Measurements from ENCODE around the gene METTL16. TPM values are rescaled to one million over a fixed set of nuclear protein-coding genes. Genes with fewer than 3 reads are reported as not detected.
A peak's percentile ranks its signal among the peaks of the same experiment; 100 is the strongest.

METTL16 gene
- total RNA-seq, 1 experiment from 2014 or later: 29.2 TPM

DNA sequence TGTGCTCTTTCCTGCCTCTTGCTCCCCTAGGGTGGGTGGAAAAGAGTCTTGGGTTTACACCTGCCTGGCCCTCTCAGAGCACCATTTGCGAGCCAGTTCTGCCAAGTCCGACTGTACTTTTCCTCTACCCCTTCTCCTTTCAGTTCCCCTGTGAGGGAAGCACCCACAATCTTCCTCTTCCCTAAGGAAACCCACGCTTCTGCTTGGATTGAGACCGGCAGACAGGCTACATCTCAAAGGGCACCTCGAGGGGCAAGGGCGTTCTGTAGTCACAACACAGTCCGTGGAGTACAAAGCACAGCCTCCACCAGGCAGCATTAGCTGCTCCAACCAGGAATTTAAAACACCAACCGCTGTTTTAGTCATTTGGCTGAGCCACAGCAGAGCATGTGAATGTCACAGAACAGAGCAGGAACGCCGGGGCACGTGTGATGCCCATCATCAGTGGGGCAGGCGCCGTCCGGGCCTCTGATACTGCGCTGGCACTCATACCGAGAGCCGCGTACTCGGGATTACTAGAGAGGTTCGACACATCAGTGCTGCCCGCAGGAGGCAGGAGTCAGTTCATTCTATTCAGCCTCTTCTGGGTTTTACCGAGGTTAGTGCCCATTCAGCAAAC is 97.1 kb downstream of the METTL16 start:
- no peak for DNase-seq (ENCODE audit: low read depth)

DNA sequence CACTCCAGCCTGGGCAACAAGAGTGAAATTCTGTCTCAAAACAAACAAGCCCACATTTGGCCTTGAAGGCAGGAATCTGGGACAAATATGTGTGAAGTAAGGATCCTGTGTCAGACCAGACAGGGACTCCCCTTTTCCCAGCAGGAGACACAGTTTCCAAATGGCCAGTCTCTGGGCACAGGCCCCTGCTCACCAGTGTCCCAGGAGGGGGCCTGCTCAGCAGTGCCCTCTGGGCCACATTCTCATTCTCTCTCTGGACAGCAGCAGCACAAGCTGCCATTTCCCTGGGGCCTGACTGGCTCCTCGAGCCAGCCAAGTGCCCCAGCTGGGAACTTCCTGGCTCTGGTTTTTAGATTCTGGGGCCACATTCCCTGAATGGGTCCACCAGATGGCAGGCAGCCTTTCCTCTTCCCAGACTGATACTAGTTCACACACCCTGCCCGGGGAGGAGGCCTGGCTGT is 99.1 kb downstream of the METTL16 start:
- DNase-seq (ENCODE audit: low read depth): peak; percentile 17

DNA sequence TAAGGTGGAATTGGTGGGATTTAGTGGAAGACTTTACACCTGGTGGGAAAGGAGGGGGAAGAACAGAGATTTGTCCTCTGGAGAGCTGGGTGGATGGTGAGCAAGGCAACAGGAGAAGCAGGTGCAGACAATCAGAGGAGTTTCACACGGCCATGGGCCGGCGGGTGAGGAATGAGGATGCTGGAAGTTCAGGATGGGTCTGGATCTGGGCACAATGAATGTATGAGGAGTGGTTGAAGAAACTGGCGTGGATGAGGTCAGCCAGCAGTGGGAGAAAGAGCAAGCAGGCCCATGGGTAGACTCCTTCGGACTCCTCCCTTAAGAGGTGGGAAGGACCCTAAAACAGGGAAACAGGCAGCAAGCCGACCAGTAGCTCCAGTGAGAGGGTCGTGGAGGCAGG is 100.7 kb downstream of the METTL16 start:
- no peak for DNase-seq (ENCODE audit: low read depth)

DNA sequence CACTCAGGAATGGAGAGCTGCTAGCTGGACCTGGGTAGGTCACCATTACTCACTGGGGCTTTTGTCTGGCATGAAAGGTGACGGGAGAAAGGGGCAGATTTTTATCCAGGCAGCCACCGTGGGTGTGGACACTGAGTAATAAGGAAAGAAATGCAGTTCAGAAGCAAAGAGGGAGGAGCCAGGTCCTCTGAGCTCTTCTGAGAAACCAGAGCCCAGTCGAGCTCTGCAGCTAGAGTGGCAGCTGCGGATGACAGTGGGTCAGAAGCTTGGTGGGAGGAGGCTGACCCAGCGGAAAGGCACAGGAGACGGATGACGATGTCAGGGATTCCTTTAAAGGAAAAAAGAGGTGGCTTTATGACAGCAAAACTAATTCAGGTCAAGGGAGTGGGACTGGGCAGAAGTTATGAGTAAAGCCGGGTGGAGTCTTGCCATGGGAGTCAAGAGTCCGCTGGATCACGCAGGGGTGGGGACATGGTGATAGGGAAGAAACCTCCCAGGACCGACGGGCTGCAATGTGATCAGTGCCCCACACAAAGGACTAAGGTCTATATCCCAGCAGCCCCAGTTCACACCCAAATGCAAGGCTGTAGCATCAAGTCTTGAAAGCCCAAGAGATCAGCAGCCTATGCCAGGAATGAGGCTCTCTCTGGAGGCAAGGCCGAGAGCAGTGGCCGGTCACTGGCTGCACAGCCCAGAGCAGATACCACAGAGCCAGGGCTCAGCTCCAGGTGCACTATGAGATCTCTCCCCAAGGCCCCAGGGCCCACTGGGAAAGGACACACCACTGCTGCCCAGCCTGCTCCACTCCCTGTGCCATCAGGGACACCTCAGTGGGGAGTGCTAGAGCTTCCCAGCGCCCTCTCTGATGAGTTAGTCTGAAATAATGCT is 104.5 kb downstream of the METTL16 start:
- peak; percentile 98 for DNase-seq (ENCODE audit: low read depth)

DNA sequence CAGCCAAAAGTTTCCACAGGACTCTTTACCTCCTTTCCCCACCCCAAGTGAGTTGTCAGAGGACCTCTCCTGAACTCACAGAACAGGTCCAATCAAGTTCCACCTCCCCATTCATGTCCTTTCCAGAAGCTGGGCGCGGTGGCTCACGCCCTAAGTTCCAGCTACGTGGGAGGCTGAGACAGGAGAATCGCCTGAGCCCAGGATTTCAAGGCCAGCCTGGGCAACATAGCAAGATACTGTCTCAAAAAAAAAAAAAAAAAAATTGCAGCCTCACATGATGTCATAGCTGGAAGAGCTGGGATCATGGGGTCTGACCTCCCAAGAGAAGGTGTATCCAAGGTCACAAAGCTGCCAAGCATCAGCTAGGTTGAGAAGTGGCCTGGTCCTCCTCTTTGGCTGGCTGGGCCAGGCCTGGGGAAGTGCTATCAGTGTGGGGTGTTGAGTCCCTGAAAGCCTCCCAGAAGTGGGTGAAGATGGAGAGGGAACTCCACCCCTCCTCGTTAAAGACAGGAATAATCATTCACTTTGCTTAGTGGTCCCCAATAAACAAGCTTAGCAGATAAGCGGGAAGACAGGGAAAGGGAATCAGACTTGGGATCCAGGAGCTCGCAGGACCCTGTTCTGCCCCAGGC is 105.3 kb downstream of the METTL16 start:
- DNase-seq (ENCODE audit: low read depth): peak; percentile 25

DNA sequence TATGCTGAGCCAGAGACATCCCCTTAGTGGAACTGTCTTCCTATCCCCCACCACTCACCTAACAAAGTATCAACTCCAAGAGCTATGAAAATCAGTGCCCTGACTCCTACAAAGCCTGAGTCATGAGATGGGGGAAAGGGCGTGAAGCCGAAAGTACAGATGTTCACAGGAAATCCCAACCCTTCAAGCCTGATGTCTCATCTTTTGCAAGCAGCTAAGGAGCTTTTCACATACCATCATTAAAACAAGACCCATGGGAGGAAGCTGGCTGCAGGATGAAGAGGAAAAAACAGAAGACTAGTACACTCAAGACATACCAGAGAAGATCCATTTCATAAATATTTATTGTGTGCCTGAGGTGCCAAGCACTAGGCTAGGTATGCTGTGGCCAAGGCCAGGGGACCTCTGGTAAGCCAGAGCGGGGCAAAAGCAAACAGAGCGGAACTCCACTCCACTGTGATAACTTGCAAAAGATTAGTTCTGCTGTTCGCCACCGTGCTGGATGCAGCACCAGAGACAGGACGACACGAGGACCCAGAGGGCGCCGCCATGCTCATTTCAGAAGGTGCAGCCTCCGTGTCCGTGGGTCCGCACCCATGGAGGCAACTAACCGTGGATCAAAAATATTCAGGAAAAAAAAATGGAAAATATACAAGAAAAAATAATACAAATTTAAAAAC is 106.3 kb downstream of the METTL16 start:
- peak; percentile 86 for DNase-seq (ENCODE audit: low read depth)

DNA sequence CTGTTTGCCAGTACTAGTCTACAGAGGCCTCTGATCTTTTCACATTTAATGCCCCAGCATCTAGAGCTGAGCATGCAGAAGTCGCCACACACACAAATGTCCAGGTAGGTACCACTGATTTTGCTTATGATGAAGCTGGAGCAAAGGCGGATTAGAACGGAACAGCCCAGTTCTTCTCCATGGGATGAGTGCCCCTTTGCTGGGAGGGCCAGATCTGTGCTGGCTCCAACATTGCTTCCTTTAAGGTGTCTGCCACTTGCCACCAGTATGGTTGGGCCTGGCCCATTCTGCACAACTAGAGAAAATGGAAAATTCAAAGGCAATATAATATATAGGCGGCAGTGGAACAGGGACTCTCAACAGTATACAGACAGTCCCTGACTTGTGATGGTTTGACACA is 108.6 kb downstream of the METTL16 start:
- no peak for DNase-seq (ENCODE audit: low read depth)

DNA sequence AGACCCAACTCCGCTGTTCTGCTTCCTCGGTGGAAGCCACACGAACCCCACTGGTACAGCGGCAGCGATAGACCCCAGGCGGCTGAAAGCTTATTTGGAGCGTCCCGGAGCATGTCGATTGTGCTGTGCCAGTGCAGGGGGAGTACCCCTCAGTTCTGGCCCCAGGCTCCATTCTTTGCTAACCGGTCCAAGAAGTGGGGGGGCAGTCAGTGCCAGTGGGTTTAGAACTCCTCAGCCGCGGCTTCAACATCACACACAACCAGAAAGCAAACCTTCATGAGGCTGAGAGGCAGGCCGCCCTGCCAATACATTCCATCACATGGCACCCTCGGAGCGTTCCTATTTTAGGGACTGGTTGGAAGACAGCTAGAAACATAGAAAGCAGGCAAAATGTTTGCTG is 109.1 kb downstream of the METTL16 start:
- DNase-seq (ENCODE audit: low read depth): no peak

DNA sequence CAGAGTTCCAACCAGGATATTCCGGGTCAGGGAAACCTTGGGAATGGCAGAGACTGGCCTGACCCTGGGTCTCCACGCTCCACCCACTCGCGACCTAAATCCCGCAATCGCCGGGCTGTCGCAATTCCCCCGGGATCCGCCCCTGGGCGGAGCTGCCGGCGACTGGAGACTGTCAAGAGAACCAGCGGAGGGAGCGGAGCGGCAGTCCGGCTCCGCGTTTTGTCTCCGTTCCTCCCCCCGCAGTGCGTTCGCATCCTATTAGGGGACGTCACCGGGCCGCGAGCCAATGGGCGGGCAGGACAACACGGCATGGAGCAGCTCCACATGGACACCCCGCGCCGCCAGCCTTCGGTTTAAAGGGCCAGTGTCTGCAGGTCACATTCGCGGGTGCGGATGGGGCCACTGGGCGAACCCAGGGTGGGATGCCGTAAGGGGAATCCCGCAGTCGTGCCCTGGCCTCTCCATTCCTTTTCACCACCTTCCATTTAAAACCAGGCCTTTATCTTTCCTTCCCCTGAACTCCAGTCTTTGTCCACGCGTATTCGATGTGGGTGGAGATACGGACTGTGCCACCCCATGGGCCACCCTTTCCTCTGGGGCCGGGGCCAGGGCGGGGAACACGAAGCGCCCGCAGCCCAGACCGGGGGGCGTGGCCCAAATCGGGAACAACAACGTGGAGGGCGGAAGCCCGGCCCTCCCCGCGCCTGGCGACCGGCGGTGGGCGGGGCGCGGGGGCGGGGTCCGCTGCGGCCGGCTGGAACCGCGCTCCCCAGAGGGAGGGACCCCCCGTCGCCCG is 110.1 kb downstream of the METTL16 start:
- peak; percentile 98 for DNase-seq (ENCODE audit: low read depth)

DNA sequence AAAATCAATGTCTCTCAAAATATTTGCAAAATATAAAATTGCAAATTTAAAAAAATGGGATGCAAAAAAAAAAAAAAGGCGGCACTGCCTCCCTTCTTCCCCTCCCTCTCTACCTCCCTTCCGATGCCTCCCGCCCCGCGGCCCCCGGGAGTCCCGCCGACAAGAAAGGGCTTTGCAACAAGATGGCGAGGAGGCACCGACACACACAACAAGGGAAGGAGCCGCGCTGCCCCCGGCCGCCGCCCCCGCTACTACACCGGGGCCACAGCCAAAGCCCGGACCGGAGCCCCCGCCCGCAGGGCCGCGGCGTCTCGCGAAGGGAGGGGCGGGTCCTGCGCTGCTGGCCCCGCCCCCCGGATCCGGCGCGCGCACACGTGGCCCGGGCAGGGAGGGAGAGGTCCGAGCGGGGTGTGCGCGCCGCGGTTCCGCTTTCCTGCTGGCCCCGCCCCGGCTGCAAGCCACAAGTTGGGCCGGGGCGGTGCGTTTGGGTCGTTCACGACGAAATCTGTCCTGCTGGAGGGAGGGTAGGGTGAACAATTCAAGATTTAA is 110.7 kb downstream of the METTL16 start, which contains the start of gene MNT:
MNT (minus strand) TSS at position 184 of the 549 bp plus-strand sequence. CDS start 348 bp downstream, outside the sequence.
- peak; percentile 90 for DNase-seq (ENCODE audit: low read depth)

DNA sequence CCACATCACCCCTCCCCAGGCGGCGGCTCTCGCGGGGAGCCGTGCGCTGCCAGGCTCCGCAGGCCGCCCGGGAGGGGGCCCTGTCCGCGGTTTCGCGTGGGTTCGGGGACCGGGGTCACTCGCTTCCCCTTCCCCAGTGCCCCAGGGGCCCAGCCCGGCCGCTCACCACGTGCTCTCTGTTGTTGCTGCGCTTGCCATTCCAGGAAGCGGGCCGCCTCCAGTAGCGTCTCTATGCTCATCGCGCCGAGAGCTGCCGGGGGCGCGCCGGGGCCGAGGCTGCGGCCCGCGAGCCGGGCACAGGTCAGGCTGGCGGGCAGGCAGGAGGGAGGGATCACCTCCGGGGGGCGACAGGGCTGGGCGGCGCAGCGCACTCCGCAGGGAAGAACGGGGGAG is 111.2 kb downstream of the METTL16 start:
- peak; percentile 63 for DNase-seq (ENCODE audit: low read depth)

DNA sequence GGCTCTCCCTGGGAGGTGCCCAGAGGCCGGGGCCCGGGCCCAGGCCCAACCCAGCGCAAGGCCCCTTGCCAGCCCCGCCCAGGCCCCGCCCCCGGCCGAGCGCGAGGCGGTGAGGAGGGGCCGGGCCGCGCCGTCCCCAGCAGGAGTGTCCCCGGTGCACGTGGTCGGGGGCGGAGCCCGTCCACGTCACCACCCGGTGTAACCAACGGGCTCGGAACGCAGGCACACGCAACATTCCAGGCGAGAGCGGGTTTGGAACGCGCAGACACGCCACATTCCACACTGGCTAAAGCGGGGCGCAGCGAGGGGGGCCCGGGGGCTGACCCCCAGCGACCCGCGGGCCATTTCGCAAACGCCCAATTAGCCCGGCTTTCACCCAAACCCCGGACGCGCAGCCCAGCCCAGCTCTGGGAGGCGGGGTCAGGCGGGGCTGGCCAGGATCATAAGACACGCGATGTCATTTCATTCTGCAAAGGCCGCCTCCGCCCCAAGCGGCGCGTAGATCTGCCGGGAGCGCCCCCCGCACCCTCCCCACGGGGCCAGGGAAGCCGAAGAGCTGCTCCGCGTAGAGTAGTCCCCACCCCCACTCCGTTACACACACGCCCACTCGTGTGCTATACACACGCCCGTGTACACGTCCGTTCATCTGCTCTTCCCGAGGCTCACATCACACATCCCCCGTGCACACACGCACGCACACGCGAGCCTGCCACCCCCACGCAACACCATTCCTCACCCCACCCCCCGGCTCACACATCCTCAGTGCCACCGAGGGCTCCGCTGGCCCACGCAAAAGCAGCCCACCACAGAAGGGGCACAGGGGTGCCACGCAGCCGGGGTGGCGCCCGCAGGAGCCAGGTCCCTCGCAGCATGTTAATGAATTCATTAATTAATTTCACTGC is 111.9 kb downstream of the METTL16 start:
- DNase-seq (ENCODE audit: low read depth): peak; percentile 93

DNA sequence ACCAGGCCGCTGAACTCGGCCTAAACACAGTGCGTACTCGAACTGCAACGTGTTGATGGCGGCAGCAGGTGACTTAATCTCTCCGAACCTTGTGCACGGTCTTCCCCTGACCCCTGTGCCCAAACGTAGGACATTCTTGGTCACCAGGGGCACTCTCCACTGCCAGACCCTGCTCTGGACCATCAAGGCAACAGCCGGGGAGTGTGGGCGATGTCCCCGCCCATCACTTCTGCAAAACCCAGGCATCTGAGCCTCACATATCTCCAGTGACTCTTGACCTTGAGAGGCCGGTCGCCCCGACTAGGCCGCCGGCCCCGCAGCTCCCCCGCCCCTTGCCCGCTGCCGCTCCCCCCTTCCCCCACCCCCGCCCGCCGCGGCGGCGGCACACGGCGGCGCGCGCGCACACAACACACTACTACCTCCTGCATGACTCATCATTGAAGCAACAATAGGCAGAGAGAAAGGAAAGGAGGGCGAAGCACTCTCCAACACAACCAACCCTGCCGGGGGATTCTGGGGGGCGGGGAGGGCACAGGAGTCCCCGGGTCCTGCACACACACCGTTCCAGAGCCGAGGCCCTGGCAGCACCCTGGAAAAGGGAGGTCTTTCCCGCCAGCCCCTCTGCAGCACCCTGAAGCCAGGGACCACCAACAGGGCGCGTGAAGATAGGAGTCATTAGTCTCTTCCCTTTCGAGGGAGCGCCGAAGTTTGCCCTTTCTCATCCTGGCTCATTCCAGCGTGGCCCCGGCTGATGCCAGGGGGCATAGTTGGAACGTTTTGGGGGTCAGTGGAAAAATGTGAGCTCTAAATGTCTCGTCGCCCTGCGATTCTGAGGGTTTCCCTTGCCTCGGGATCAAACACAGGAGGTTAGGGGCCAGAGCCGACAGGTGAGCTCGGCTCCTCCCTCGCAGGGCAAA is 112.8 kb downstream of the METTL16 start:
- peak; percentile 82 for DNase-seq (ENCODE audit: low read depth)

DNA sequence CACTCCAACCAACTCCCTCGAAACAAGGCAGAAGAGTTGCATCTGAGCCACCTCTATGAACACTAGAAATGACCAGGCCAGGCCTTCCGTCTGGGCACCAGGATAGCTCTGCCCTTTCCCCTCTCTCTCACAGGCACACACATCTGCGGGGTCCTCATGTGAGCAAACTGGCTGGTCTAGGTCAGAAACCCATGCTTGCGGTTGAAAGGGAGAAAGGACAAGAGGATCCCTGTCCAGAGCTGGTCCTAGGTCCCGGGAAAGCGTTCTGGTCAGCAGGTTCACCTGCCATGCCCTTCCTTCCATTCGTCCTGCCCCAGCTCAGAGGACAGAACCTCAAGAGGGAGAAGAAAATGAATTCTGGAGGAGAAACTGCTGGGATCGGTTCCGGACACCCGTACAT is 113.5 kb downstream of the METTL16 start:
- DNase-seq (ENCODE audit: low read depth): no peak

DNA sequence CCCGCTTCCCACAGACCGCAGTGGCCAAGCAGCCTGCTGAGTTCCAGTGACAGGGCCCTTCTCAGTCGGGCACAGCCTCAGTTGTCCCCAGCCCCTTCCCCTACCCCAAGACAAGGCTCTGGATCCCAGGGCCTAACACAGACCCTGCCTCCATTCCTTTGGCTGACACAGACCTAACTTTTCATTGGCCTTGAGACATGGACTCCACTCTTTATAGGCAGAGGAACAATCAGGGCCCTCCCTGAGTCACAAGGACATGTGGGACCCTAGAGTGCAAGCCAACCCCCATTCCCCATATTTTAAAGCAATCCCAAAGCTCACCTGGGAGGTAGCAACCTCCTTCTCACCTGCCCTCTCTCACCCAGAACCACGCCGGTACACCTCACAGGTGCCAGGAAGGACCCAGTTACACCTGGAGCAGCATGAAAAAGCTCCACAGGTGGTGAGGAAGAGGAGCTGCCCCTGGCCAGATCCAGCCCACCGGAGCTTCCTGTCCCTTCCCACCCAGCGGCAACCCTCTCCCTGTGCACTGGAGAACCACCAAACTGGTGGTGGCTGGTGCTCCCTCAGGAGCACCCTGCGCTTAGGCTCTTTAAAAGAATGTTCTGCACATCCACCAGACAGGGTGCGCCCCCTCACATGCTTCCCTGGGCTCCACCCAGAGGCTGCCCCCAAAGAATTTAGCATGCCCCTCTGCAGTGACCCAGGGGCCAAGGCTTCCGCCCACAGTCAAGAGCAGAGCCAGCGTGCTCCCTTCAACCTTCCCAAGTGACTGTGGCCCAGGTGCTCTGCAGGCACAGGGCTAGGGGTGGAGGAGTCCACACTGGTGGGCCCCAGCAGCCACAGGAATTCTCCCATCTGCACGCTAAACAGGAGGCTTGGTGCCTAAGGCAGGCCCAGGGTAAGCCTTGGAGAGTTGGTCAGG is 114.2 kb downstream of the METTL16 start:
- DNase-seq (ENCODE audit: low read depth): no peak

DNA sequence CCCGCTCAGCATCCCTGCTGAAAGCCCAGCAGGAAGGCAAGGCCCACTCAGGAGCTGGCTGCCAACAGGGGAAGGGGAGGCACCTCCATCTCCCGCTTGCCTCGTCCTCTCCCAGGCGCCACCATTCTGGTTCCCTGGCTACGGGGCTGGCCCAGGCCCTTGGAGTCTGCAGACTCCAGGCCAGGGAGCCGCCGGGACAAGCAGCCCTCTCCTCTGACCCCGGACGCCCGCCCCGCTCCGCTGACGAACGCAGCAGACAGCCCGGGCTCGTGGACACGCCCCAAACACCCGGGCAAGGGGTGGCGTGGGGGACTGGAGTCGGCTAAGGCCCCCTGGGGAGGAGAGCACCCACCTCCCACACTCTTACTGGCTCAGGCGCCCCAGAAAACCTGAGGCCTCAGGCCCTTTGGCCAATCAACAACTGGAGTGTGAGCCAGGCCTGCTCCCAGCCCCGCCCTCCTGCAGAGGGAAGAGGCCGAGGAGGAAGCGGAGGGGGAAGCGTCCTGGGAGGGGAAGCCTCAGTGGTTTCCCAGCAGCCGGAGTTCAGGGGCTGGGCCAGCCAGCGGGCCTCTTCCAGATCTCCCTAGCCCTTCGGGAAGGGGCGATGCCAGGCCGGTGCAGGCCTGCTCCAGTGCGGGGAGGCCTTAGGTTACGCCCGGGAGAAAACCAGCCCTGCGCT is 115.0 kb downstream of the METTL16 start:
- peak; percentile 98 for DNase-seq (ENCODE audit: low read depth)

DNA sequence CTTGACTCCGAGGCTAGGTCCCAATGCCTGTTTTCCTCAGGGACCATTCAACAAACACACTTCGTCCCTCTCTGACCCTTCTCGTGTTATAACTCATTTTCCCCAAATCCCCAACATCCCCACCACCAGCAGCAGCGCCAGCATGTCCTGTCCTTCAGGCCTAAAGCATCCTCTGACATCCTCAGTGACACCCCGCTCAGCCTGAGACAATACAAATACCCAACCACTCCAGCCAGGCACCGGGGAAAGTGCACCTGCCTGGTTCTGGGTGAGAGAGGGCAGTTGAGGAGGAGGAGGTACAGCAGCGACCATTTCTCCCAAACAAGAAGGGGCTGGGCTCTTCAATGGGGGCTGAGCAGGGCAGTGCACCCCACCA is 115.5 kb downstream of the METTL16 start:
- no peak for DNase-seq (ENCODE audit: low read depth)
